Measurements from ENCODE around the gene THOC2.
"Not testable (repeated sequence)": the region's sequence is repeated elsewhere in the genome, so short reads cannot be mapped to it uniquely, and the experiment has no call there.

GRCh38 chrX:123664467-123665167, 68.2 kb downstream of the THOC2 start:
- TF ChIP-seq CTCF (IDR thresholded peaks at IDR 0.05); ZFX (IDR thresholded peaks at IDR 0.05; ENCODE audit: borderline replicate concordance): not testable (repeated sequence)

Measured in 22Rv1 (cell line).